Pulmonary artery endothelial cell (primary cell): ENCODE results near the gene IRAK1BP1. TPM values are rescaled to one million over a fixed set of nuclear protein-coding genes. Genes with fewer than 3 reads are reported as not detected.
"Not testable (repeated sequence)": the region's sequence is repeated elsewhere in the genome, so short reads cannot be mapped to it uniquely, and the experiment has no call there.

Source experiments
- DNase-seq: peaks from one replicate; pipeline ENCODE4 v3.0.0-alpha.2; 2011; ENCODE audit warnings: low read depth, low spot score
- total RNA-seq: library from RNA; depleted of rRNA; stranded (reverse); fragments of >200 nt; gene quantifications from 2 replicates; pipeline ENCODE4 v1.2.3, GENCODE V29; 2014

IRAK1BP1 gene
- total RNA-seq, 1 donor from 2014 or later = 3.0 TPM

GRCh38 chr6:78889901-78890300 is 22.6 kb downstream of the IRAK1BP1 start:
- not testable (repeated sequence) for DNase-seq

DNA sequence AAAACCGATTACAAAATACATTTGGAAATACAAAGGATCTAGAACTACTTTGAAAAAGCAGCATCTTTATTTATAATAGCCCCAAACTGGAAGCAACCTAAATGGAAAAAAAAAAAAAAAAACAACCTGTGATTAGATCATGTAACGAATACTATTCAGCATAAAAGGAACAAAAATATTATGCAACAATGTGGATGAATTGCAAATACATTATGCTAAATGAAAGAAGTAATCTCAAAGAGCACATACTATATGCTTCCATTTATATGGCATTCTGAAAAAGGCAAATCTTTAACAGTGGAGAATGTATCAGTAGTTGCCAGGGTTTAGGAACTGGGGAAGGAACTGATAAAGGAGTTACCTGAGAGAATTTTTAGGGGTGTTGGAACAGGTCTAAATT is 28.9 kb downstream of the IRAK1BP1 start:
- DNase-seq = no peak

- DNase-seq = no peak
Measured at GRCh38 chr6:78908621-78909020, 41.3 kb downstream of the IRAK1BP1 start.

DNA sequence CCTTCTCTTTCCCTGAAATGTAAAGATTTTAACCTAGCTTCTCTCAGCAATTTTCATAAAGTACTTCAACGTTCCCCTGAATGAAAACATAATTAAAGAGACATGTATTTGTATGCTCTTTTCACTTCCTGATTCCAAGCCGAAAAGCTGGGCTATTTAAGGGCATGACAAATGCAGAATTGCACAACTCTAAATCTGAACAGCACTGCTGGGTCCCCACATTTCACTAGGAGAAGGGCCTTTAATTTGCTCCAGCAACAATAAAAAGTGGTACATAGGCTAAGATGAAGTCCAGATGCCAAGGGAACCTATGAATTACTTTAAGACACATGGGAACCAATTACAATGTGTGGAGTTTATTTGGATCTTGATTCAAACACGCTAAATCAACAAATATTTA is 42.0 kb downstream of the IRAK1BP1 start:
- no peak for DNase-seq

- DNase-seq = no peak
Measured at GRCh38 chr6:78910010-78910409, 42.7 kb downstream of the IRAK1BP1 start.

- DNase-seq = no peak
Measured at GRCh38 chr6:78910591-78911171, 43.3 kb downstream of the IRAK1BP1 start.

- no peak for DNase-seq
Measured at GRCh38 chr6:78911218-78911940, 44.0 kb downstream of the IRAK1BP1 start.

DNA sequence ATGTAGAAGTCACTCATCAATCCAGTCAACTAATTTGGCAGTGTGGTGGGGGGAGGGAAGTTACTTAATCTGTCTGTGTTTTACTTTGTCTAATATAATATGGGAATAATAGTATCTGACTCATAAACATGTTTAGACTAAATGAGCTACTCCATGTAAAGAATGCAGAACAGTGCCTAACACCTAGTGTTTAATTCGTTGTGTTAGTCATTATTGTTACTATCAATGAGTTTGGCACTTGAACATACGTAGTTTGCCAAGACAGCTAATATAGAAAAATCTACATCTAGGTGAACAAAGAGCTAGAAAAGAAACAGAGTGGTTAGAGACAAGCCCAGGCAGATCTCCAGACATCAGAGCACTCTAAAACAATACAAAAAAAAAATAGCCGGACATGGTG is 49.1 kb downstream of the IRAK1BP1 start:
- no peak for DNase-seq

GRCh38 chr6:78917788-78918187 is 50.4 kb downstream of the IRAK1BP1 start:
- DNase-seq = no peak

DNA sequence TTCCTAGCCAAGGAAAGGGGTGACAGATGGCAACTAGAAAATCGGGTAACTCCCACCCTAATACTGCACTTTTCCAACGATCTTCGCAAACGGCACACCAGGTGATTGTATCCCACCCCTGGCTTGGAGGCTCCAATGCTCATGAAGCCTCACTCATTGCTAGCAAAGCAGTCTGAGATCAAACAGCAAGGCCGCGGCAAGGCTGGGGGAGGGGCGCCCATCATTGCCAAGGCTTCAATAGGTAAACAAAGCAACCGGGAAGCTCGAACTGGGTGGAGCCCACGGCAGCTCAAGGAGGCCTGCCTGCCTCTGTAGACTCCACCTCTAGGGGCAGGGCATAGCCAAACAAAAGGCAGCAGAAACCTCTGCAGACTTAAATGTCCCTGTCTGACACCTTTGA is 53.8 kb downstream of the IRAK1BP1 start:
- DNase-seq = not testable (repeated sequence)

- no peak for DNase-seq
Measured at GRCh38 chr6:78925317-78925716, 58.0 kb downstream of the IRAK1BP1 start.

- no peak for DNase-seq
Measured at GRCh38 chr6:78935553-78935952, 68.2 kb downstream of the IRAK1BP1 start.

- no peak for DNase-seq
Measured at GRCh38 chr6:78936515-78936914, 69.2 kb downstream of the IRAK1BP1 start.

- DNase-seq = no peak
Measured at GRCh38 chr6:78942446-78942845, 75.1 kb downstream of the IRAK1BP1 start.

- DNase-seq = no peak
Measured at GRCh38 chr6:78947529-78947928, 80.2 kb downstream of the IRAK1BP1 start.

DNA sequence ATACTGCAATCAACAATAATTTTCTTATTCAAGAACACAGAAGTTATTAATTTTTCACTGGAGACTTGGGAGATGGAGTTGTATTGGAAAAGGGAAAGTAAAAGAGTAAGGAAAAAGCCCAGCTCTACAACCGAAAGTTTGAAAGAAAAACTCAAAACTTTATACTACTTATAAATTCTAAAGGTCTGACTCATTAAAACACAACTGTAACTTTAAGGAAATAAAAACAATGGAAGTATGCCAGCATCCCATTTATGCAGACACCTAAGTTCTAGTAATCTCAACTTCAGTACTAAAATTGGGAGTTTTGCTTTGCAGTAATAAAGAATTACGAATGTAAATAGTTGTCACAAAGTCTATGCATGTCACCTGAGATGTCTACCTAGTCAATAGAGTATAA is 80.6 kb downstream of the IRAK1BP1 start:
- peak; percentile 27 for DNase-seq

- DNase-seq = no peak
Measured at GRCh38 chr6:78948785-78949184, 81.4 kb downstream of the IRAK1BP1 start.

DNA sequence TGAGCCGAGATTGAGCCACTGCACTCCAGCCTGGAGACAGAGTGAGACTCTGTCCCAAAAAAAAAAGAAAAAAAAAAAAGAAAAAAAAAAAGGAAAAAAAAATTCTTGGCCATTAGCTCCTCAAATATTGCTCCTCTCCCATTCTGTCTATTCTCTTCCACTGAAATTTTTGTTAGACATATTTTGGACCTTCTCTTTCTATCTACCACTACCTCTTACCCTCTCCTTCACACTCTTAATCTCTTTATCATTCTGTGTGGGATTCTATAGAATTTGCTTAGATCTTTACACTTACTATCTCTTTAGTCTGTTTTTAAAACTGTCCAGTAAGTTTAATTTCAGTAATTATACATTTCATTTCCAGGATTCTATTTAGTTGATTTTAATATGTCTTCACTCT is 85.0 kb downstream of the IRAK1BP1 start:
- DNase-seq = no peak

Other genes with a start within 250 kb of the IRAK1BP1 start
- gene PHIP, start 210.7 kb downstream of the IRAK1BP1 start, total RNA-seq = 19.0 and 31.9 TPM in 2 replicates